Endometrial microvascular endothelial cells (primary cell): Measurements from ENCODE around the gene GAREM1. TPM values are rescaled to one million over a fixed set of nuclear protein-coding genes. Genes with fewer than 3 reads are reported as not detected.
"Not testable (repeated sequence)": the region's sequence is repeated elsewhere in the genome, so short reads cannot be mapped to it uniquely, and the experiment has no call there.

Source experiments
- in situ Hi-C: cut with HindIII; loops from 2 replicates; pipeline ENCODE4 v1.10.0; 2017; ENCODE audit warnings: low sequenced_read_pairs, low pct_unique_long_range_greater_than_20kb; ENCODE audit errors: inconsistent ontology term
- total RNA-seq: library from RNA; depleted of rRNA; stranded (reverse); fragments of >200 nt; gene quantifications from one replicate; pipeline ENCODE4 v1.2.3, GENCODE V29; 2015; ENCODE audit errors: inconsistent ontology term

GAREM1 gene
- total RNA-seq, 1 donor from 2014 or later, result not detected

GRCh38 chr18:32349728-32350395 lies 120.8 kb downstream of the GAREM1 start:
- in situ Hi-C loops, result no loop called here

- in situ Hi-C loops, result no loop called here
These were observed 124.0 kb downstream of the GAREM1 start for GRCh38 chr18:32346671-32347070.

GRCh38 chr18:32343634-32344033 lies 127.0 kb downstream of the GAREM1 start:
- in situ Hi-C loops, result no loop called here

GRCh38 chr18:32341112-32341511 lies 129.6 kb downstream of the GAREM1 start:
- in situ Hi-C loops, result not testable (repeated sequence)

- in situ Hi-C loops, result no loop called here
These were observed 131.6 kb downstream of the GAREM1 start for GRCh38 chr18:32339045-32339444.

- in situ Hi-C loops, result no loop called here
These were observed 132.9 kb downstream of the GAREM1 start for GRCh38 chr18:32337821-32338220.

GRCh38 chr18:32337347-32337746 lies 133.3 kb downstream of the GAREM1 start:
- in situ Hi-C loops, result no loop called here

GRCh38 chr18:32335228-32335627 lies 135.5 kb downstream of the GAREM1 start:
- in situ Hi-C loops, result no loop called here

- in situ Hi-C loops, result no loop called here
These were observed 136.9 kb downstream of the GAREM1 start for GRCh38 chr18:32333781-32334180.

- in situ Hi-C loops, result no loop called here
These were observed 138.0 kb downstream of the GAREM1 start for GRCh38 chr18:32332708-32333107.

GRCh38 chr18:32328974-32329373 lies 141.7 kb downstream of the GAREM1 start:
- in situ Hi-C loops, result no loop called here

- in situ Hi-C loops, result no loop called here
These were observed 142.3 kb downstream of the GAREM1 start for GRCh38 chr18:32328379-32328778.

GRCh38 chr18:32326450-32327308 lies 144.0 kb downstream of the GAREM1 start:
- in situ Hi-C loops, result no loop called here

GRCh38 chr18:32324181-32324580 lies 146.5 kb downstream of the GAREM1 start:
- in situ Hi-C loops, result no loop called here

GRCh38 chr18:32321826-32322225 lies 148.9 kb downstream of the GAREM1 start:
- in situ Hi-C loops, result no loop called here

- in situ Hi-C loops, result no loop called here
These were observed 151.6 kb downstream of the GAREM1 start for GRCh38 chr18:32319084-32319483.

- in situ Hi-C loops, result no loop called here
These were observed 152.1 kb downstream of the GAREM1 start for GRCh38 chr18:32318581-32318980.

GRCh38 chr18:32317651-32318050 lies 153.0 kb downstream of the GAREM1 start:
- in situ Hi-C loops, result no loop called here

GRCh38 chr18:32315881-32316280 lies 154.8 kb downstream of the GAREM1 start:
- in situ Hi-C loops, result no loop called here

GRCh38 chr18:32310774-32311173 lies 159.9 kb downstream of the GAREM1 start:
- in situ Hi-C loops, result no loop called here
